ENCODE measurements around the gene IRAK1. TPM values are rescaled to one million over a fixed set of nuclear protein-coding genes. Genes with fewer than 3 reads are reported as not detected.

IRAK1 gene
- polyA plus RNA-seq, 1 of the 3 experiments (the other 2 are of a cell fraction), result 68.5 TPM

DNA sequence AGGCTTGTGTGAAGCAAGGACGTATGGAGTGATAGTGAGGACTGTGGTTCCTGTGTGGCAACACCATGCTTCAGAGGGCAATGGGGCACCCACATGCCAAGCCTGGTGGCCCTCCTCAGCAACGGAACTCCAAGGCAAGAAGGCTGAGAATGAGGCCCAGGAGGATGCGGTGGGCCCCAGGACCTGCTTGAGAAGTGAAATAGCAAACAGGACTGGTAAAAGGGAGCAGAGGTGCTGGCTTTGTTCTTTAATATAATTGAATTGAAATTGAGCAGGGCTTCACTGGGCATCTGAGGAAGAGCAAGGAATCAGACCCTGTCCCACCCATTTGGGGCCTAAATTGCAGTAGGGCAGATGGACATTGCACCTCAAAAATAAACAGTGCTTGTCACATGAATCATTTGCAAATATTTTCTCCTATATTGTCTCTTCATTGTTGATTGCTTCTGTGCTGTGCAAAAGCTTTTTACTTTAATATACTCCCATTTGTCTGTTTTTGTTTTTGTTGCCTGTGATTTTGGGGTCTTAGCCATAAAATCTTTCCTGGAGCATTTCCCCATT is 44.9 kb downstream of the IRAK1 start:
- no peak for DNase-seq
- Histone ChIP-seq H3K36me3 (replicated peaks in 1 of 2; ENCODE audit: control insufficient read depth in 1 of 2, insufficient read depth in 2 of 2, low read length in 1 of 2) (no peaks in the 10 kb centered on the region), H3K4me1 (ENCODE audit: control insufficient read depth in 1 of 2, insufficient read depth in 2 of 2, low read depth in 1 of 2, low read length in 1 of 2) (peaks cover 0 to 17% of the 10 kb centered on the region in 2 experiments; a peak in 1 of 4 replicates), H3K9me2 (no peaks in the 10 kb centered on the region), H2AFZ (ENCODE audit: low read depth) (no peak overlapping the region), H3K4me3 (ENCODE audit: low read depth in 2 of 2, low read length in 1 of 2) (no peak overlapping the region), H3K27me3 (ENCODE audit: insufficient read depth) (no peaks in the 10 kb centered on the region), H3K79me2 (ENCODE audit: insufficient read depth) (peaks cover 28% of the 10 kb centered on the region), H3F3A (replicated peaks; ENCODE audit: insufficient read depth) (peaks cover 7% of the 10 kb centered on the region), H3K9ac (no peak overlapping the region), H3K9me3 (no peaks in the 10 kb centered on the region), H3K27ac (ENCODE audit: low read depth in 2 of 2, low read length in 1 of 2) (no peak overlapping the region; a peak in 1 of 4 replicates), H3K4me2 (no peak overlapping the region), H4K20me1 (ENCODE audit: insufficient read depth) (peaks cover 1% of the 10 kb centered on the region)
- TF ChIP-seq FOXM1 (IDR thresholded peaks at IDR 0.05; ENCODE audit: low read depth) (no peak), FOXJ3 (CRISPR knock-in tag; IDR thresholded peaks at IDR 0.05) (no peak), GATA2 (CRISPR knock-in tag; IDR thresholded peaks at IDR 0.05) (no peak), TEAD4 (IDR thresholded peaks at IDR 0.05; ENCODE audit: borderline replicate concordance, insufficient read depth) (no peak), IRF3 (IDR thresholded peaks at IDR 0.05; ENCODE audit: low read depth, low read length) (no peak), RFX5 (IDR thresholded peaks at IDR 0.05; ENCODE audit: low read length) (no peak), FOSL2 (IDR thresholded peaks at IDR 0.05; ENCODE audit: borderline replicate concordance, low read depth) (no peak), GABPA (IDR thresholded peaks at IDR 0.05; ENCODE audit: low read depth) (no peak), USF2 (IDR thresholded peaks at IDR 0.05; ENCODE audit: borderline replicate concordance, low read depth, low read length) (no peak), ZBTB33 (IDR thresholded peaks at IDR 0.05; ENCODE audit: borderline replicate concordance, low read depth) (no peak), RXRA (IDR thresholded peaks at IDR 0.05; ENCODE audit: borderline replicate concordance, low read depth) (no peak)
- TF ChIP-seq, protein P1, sequence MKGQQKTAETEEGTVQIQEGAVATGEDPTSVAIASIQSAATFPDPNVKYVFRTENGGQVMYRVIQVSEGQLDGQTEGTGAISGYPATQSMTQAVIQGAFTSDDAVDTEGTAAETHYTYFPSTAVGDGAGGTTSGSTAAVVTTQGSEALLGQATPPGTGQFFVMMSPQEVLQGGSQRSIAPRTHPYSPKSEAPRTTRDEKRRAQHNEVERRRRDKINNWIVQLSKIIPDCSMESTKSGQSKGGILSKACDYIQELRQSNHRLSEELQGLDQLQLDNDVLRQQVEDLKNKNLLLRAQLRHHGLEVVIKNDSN (IDR thresholded peaks at IDR 0.05; ENCODE audit: borderline replicate concordance, low read depth), result no peak
- TF ChIP-seq, protein P2, sequence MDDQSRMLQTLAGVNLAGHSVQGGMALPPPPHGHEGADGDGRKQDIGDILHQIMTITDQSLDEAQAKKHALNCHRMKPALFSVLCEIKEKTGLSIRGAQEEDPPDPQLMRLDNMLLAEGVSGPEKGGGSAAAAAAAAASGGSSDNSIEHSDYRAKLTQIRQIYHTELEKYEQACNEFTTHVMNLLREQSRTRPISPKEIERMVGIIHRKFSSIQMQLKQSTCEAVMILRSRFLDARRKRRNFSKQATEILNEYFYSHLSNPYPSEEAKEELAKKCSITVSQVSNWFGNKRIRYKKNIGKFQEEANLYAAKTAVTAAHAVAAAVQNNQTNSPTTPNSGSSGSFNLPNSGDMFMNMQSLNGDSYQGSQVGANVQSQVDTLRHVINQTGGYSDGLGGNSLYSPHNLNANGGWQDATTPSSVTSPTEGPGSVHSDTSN (IDR thresholded peaks at IDR 0.05), result no peak
- WGBS (ENCODE audit: low lambda C conversion rate), result 87% methylated on average over 3 of the region's 3 CpGs
- POLR2A ChIA-PET, result interaction anchor here (1.3 kb wide), 1 partner anchor 44 kb away, joined by 3 read pairs; no protein-coding TSS in a partner anchor
- CTCF ChIA-PET, result interaction anchor here (1.4 to 1.9 kb wide), 2 partner anchors 28 to 39 kb away, joined by 4 to 13 read pairs; no protein-coding TSS in a partner anchor
